ENCODE results near the gene MALL.
"Not testable (repeated sequence)": the region's sequence is repeated elsewhere in the genome, so short reads cannot be mapped to it uniquely, and the experiment has no call there.

MALL gene

DNA sequence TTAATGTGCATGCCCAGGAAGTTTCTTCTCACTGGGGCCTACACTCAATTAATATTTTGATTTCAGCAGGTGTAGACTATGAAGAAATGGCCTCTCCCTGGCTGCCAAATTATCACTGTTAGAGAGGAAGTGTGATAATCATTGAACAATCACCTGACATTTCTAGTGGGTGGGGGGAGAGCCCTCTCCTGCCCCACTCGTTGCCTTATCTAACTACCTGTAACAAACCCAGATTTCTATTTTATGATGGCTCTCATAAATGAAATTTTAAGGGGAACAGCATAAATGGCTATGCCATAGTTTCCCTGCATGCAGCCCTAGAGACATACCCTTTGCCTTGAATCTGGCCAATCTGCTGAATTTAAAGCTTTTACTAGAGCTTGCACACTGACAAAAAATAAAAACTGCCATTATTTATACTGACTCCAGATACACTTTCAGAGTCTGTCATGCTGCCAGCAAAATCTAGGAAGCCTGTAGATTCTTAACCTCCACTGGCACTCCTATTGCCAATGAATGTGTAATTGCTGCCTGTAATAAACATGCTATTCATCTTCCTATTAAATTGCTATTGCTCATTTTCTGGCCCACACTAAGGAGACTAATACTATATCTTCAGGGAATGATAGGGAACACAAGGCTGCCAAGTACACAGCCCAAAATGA, 55.8 kb downstream of the MALL start:
- DNase-seq (ENCODE audit: extremely low read depth, low read depth), result not testable (repeated sequence)

DNA sequence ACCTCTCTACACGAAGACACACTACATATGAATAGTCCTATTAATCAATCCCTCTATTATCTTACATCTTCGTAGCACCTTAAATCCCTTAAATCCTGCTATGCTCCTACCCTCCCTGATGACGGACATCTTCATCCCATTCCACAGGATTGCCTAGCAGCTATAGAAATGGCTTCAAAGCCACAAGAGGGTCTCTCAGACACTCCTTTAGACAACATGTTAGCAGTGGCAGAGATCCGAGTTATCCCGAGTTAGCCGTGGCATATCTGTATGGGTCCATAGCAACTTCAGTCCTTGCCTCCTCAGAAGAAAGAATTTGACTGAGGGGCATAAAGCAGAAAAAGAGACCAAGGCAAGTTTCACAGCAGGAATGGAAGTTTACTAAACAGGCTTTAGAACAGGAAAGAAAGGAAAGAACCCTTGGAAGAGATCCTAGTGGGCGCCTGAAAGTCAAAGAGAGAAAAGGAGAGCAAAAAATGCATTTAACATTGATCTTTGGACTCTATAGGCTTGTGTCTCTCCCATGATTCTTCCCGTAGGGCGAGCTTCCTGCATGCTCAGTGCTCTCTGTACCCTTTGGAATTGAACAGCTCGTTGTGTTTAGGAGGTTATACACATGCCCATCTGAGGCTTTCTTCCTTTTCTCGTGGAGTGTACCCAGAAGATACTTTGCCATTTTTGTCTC, 56.5 kb downstream of the MALL start:
- not testable (repeated sequence) for DNase-seq (ENCODE audit: extremely low read depth, low read depth)

DNA sequence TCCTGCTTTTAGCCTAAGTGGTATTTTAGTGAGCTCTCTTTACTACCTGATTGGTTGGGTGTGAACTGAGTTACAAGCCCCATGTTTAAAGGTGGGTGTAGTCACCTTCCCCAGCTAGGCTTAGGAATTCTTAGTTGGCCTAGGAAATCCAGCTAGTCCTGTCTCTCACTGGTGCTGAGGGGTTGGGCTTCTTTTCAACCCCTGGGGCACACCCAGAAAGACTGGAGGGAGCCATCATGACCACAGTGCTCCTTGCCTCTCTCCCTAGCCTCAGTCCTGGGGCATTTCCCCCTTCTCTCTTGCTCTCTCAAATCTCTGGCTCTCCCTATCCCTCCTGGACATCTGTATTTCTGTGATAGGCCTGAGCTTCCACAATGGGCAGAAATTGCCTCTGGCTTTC, 57.6 kb downstream of the MALL start:
- not testable (repeated sequence) for DNase-seq (ENCODE audit: extremely low read depth, low read depth)

DNA sequence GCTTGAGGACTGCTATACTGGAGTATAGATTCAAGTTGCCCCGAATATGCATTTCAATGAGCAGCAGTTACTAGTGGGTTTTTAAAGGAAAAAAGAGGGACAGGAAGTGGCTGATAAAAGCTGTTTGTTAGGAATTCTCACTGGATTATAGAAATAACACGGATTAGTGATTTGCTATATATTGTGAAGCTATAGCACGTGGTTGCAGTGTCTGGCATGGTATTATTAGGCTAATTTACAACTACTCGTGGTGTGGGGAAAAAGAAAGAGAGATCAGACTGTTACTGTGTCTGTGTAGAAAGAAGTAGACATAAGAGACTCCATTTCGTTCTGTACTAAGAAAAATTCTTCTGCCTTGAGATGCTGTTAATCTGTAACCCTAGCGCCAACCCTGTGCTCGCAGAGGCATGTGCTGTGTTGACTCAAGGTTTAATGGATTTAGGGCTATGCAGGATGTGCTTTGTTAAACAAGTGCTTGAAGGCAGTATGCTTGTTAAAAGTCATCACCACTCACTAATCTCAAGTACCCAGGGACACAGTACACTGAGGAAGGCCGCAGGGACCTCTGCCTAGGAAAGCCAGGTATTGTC, 59.7 kb downstream of the MALL start:
- not testable (repeated sequence) for DNase-seq (ENCODE audit: extremely low read depth, low read depth)

DNA sequence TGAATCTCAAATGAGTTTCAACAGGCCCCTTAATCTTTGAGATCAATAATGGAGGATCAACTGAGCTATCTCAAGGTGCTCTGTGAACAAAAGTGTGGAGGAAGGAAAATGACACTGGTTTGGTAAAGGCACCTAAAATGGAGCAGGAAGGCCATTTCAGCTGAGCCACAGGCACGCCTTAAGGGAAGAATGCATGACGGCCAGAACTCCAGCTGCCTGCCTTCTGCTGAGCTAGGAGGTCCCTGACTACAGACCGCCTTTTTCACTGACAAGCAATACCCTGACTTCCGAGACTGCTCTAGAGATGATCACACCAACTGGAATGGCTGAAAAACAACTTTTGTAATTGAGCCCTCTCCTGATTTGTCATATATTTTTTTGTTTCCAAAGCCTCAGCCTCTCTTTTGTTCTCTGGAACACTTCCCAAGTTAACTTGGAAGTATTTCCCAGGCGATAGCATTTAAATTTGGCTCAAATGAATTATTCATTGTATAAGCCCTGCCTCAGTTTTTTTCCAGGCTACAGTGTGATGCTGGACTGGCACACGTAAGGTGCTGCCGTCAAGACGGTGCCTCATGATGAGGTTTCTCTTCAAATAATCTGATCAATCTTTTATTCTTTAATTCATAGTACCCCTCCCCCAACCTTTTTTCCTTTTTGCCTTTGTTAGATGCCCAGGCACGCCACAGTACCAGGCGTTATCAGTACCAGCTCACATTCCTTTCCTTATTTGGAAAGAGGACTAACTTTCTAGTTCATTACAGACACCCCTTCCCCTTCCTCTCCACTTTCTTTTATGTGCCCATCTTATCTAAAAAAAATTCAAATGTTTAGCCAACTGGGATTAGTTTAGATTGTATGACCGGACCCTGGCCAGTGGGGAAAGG, 60.9 kb downstream of the MALL start:
- peak; percentile 7 for DNase-seq (ENCODE audit: extremely low read depth, low read depth)

DNA sequence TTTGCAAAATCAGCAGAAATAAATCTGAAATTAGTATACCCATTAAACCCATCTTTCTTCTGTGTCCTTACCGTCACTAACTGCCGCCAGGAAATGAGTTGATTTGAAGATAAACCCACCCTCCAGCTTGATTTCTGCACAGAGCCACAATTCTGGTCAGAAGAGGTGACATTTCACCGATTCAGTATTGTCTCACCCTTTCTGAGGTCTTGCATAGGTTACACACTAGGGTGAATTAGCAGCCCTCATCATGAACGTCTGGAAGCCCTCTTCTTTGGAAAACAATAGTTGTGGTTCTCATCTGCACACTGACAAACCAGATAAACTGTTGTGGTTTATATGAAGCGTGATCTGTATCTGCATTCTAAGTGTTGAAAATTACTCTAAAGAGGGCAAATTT, 61.9 kb downstream of the MALL start:
- DNase-seq (ENCODE audit: extremely low read depth, low read depth), result not testable (repeated sequence)

DNA sequence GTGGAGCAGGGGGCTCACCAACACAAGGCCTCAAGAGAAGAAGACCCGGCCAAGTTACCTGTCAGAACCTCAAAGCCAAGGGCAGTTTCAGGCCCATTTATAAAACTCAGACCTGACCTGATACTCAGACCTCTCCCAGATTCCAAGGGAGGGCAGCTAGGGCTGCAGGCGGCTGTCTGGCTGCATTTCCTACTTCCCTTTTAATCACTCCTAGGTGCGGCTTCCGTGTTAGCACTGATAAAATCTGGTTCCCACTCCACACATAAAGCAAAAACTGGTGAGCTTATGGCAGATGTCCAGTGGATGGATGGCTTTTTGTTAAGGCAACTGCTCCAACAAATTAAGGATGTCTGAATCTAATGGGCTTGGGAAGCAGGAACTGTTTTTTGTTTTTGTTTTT, 63.5 kb downstream of the MALL start:
- DNase-seq (ENCODE audit: extremely low read depth, low read depth), result not testable (repeated sequence)

DNA sequence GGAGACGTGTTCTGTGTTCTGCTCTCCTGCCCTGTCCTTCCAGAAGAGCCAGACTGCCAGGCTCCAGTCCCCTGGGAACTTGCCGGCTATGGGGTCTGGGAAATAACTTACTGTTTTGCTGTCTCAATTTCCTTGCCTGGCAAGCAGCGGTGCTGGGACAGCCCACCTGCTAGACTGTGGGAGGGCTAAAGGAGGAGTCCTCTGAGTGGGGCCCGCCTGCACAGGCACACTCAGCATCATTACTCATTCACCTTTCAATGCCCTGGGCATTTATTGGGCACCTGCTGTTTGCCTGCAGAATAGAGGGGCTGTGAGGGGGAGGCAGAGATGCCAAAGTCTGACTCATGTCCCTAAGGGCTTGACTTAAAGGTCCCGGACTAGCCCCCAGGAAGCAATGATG, 65.4 kb downstream of the MALL start:
- not testable (repeated sequence) for DNase-seq (ENCODE audit: extremely low read depth, low read depth)

DNA sequence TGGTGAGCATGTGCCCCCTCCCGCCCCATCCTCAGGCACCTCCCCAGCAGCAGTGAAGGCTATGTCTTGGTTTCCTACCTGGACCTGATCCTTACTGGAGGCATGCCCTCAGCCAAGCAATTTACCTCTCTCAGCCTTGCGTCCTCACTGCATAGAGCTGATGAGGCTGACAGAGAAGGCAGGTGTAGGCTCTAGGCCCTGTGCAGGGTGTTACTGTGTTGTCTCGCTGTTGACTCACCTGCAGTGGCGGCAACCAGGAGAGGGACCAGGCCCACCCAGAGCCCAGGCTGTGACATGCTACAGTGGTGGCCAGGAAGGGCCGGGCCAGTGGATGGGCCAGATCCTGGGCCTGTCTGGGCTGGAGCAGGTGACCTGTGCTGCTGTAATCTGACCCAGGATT, 65.9 kb downstream of the MALL start:
- DNase-seq (ENCODE audit: extremely low read depth, low read depth), result not testable (repeated sequence)

DNA sequence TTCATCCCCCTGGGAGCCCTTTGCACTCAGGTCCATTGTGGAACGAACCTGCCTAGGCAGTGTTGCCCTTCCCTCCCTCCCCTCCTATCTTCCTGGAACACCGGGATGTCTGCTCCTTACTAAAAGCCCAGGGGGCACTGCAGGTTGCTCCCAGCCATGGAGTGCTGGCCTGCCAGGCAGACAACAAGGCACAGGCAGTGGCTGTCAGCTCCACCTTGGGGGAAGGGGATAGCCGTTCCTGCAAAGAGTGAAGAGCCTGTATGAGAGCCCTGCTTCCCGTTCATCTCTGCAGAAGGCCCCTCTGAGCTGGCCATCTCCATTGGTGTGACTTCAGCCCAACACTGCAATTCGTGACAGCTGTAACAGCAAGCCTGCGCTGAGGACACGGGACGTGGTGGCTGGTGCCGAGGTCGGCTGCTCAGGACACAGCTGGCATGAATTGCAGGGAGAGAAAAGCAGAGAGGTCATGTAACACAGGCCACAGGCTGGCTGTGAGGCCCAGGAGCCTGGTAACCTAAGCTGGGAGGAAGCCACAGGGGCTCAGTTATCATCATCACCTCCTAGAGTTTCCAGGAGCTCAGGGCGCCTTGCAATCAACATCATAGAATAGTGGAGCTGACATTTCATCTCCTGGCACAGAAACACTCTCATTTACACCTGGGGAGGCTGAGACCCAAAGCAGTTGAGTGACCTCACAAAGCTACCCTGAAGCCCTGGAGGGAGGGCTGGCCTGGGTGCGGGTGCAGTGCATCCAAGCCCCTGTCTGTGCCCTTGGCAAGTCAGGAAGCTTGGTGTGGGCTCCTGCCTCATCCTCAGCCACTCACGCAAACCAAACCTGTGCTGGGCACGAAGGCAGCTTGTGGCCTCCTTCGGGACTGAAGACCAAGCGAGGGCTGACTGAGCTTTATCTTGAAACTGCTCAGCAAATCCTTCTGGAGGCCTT, 67.1 kb downstream of the MALL start:
- DNase-seq (ENCODE audit: extremely low read depth, low read depth), result not testable (repeated sequence)

DNA sequence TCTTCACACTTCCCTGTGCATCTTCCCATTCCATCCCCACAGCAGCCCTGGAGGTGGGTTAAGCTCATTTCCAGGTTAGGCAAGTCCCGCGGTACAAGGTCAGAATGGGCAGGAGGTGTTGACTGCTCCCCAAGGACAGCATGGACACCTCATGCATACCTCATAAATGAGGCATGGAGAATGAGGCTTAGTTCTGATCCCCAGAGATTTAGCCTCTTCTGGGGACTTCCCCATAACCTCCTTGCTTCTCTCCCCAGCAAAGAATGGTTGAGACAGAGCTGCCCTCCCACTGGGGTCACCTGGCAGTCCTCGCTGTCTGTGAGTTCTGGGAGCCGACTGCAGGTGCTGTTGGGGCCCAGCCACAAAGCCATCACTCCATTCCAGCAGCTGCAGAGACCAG, 68.4 kb downstream of the MALL start:
- not testable (repeated sequence) for DNase-seq (ENCODE audit: extremely low read depth, low read depth)

DNA sequence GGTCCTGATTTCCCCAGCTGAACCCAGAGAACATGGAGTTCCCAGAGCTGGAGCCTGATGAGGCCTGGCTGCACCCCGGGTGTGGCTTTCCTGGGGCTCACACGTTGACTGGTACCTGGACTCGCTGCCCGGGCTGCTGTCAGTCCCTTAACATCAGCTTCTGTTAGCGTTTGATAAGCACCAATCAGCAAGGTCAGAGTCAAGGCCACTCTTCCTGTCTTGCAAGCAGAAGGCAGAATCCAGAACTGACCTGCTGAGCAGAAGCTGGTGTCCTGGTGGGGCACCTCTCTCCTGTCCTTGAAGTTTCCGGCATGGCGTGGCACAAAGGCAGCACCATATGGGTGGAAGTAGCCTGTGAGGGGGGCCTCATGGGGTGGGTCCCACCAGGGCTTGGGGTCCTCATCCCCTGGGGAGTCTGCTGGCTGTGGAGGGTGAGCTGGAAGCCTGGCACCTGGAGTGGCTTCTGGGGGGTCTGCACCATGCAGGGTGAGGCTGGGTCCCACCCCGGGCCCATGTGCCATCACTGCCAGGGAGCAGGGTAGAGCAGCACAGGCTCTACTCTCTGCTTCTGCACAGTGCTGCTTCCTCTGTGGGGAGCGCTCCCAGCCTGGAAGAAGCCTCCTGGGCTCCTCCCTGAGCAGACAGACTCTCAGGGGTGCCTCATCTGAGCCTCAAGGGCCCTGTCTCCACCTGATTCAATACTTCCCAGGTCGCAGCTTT, 73.5 kb downstream of the MALL start:
- not testable (repeated sequence) for DNase-seq (ENCODE audit: extremely low read depth, low read depth)

DNA sequence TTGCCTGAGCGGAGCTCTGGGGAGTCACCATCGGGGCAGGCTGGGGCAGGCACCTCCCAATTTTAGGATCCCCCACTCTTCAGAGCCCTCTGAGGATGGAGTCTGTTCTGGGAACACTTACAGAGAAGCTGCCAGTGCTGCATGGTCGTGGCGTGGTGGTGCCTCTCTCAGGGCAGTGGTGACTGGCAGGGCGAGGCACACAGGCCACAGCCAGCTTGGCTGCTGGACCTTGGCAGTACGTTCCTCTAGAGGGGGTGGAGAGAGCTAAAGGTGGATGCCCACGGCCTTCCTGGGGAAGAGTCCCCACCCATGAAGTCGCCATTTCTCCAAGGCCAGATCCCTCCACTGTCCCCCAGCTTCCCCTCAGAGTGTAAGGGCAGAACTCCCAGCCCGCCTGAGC, 78.3 kb downstream of the MALL start:
- DNase-seq (ENCODE audit: extremely low read depth, low read depth), result not testable (repeated sequence)

DNA sequence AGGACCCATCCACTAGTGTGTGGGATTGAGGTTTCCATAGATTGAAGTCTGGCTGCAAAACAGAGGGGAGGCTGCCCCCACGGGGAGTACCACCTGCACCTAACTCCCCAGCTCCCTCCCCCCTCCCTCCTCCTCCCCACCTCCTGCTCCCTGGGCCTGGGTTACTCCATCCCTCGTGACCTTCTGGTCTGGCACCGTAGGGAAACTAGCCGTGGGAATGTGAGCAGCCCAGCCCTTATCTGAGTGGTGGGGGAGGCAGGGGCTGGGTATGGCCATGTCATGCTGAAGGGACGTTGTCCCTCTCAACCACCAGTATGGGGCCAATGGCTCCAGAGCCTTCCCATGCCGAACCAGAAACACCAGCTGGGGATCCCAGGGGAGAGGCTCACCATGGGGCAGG, 80.2 kb downstream of the MALL start:
- DNase-seq (ENCODE audit: extremely low read depth, low read depth), result not testable (repeated sequence)

DNA sequence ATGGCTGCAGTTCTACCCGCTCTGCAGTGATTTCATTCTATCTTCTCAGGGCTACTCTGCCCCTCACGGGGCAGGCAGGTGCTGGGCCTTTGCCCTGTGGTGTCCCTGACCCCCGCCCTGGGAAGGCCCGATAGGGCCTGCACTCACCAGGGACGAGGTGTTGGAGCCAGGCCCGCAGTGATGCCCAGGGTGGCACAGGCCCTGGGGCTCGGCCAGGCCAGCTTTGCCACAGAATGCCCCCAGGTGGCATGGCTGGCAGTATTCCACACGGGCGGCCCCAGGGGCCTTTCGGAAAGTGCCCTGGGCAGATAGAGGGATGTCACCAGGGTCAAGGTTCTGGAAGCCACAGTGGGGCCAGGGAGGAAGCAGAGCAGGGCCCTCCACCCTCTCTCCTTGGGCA, 80.7 kb downstream of the MALL start:
- not testable (repeated sequence) for DNase-seq (ENCODE audit: extremely low read depth, low read depth)

Measured in AG09319 (cell line).